Progenitor cell of endocrine pancreas (in vitro differentiated cells): ENCODE results near the gene MSI2. TPM values are rescaled to one million over a fixed set of nuclear protein-coding genes. Genes with fewer than 3 reads are reported as not detected.

Experiments used
- DNase-seq: peaks from one replicate; pipeline ENCODE4 v3.0.0; 2021; ENCODE audit warnings: low spot score; ENCODE audit not compliant: unreplicated experiment
- H3K27ac Mint-ChIP-seq: 2 replicates; pipeline ENCODE4 v1.8.0; 2021; ENCODE audit warnings: mild to moderate bottlenecking, moderate library complexity, mixed read lengths
- H3K27me3 Mint-ChIP-seq: 2 replicates; pipeline ENCODE4 v1.8.0; 2021; ENCODE audit warnings: mixed read lengths
- H3K36me3 Mint-ChIP-seq: 2 replicates; pipeline ENCODE4 v1.8.0; 2022; ENCODE audit warnings: mixed read lengths; ENCODE audit not compliant: insufficient read depth
- H3K4me1 Mint-ChIP-seq: 2 replicates; pipeline ENCODE4 v1.8.0; 2021; ENCODE audit warnings: low read depth, mixed read lengths
- H3K4me3 Mint-ChIP-seq: 2 replicates; pipeline ENCODE4 v1.8.0; 2021; ENCODE audit warnings: low read depth, mild to moderate bottlenecking, moderate library complexity, mixed read lengths
- H3K9me3 Mint-ChIP-seq: 2 replicates; pipeline ENCODE4 v1.8.0; 2021; ENCODE audit warnings: low read depth, mixed read lengths
- total RNA-seq: library from RNA; stranded (reverse); gene quantifications from 2 replicates; pipeline ENCODE4 v1.2.1, GENCODE V29; 2021
- TF ChIP-seq, protein P1 (sequence below): fragments of 200-600 bp; sonication (generic); IDR thresholded peaks from one replicate; pipeline ENCODE4 v1.5.0; 2021; ENCODE audit warnings: antibody characterized with exemption, mild to moderate bottlenecking; ENCODE audit not compliant: unreplicated experiment

The MSI2 gene
- total RNA-seq, 1 donor from 2014 or later = 164 TPM

DNA sequence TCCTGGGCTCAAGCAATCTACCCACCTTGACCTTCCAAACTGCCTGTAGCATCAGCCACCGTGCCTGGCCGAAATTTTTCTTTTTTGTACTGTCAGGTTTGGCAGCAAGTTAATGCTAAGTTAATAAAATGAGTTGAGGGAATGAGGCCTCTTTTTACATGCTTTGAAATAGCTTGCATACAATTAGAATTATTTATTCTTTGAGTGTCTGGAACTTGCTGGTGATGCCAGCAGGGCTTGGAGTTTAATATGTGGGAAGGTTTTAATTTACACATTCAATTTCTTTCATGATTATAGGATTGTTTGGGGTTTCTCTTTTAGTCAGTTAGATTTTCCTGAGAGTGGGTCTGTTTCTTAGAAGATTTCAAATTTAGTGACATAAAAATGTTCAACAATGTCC, 31.2 kb upstream of the MSI2 start:
- TF ChIP-seq, protein P1, sequence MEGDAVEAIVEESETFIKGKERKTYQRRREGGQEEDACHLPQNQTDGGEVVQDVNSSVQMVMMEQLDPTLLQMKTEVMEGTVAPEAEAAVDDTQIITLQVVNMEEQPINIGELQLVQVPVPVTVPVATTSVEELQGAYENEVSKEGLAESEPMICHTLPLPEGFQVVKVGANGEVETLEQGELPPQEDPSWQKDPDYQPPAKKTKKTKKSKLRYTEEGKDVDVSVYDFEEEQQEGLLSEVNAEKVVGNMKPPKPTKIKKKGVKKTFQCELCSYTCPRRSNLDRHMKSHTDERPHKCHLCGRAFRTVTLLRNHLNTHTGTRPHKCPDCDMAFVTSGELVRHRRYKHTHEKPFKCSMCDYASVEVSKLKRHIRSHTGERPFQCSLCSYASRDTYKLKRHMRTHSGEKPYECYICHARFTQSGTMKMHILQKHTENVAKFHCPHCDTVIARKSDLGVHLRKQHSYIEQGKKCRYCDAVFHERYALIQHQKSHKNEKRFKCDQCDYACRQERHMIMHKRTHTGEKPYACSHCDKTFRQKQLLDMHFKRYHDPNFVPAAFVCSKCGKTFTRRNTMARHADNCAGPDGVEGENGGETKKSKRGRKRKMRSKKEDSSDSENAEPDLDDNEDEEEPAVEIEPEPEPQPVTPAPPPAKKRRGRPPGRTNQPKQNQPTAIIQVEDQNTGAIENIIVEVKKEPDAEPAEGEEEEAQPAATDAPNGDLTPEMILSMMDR = no peak
- peaks cover 9% of the 10 kb centered on the region for H3K27me3 Mint-ChIP-seq
- DNase-seq = no peak
- H3K4me3 Mint-ChIP-seq = no peak overlapping the region
- H3K36me3 Mint-ChIP-seq = peaks cover 4% of the 10 kb centered on the region
- H3K9me3 Mint-ChIP-seq = peaks cover 17% of the 10 kb centered on the region
- H3K4me1 Mint-ChIP-seq = no peaks in the 10 kb centered on the region
- no peak overlapping the region for H3K27ac Mint-ChIP-seq

DNA sequence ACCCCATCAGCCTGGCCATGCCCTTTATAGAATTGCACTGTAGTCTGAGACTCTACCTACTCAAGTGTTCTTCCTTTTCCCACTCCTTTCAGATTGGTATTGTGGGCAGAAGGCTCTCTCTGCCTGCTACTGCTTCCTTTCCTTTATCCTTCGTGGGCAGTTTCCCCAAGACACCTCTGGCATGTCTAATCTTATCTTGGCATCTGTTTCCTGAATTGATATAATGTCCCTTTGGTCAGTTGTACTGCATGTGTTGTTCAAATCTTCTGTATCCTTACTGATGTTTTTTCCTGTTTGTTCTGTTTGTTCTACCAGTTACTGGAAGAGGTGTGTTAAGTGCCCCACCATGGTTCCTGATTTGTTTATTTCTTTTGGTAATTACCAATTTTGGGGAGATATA, 29.5 kb upstream of the MSI2 start:
- H3K4me3 Mint-ChIP-seq = no peak overlapping the region
- peaks cover 9% of the 10 kb centered on the region for H3K27me3 Mint-ChIP-seq
- TF ChIP-seq, protein P1 = no peak
- H3K36me3 Mint-ChIP-seq = peaks cover 3% of the 10 kb centered on the region
- peaks cover 9% of the 10 kb centered on the region for H3K9me3 Mint-ChIP-seq
- DNase-seq = no peak
- no peak overlapping the region for H3K27ac Mint-ChIP-seq
- no peaks in the 10 kb centered on the region for H3K4me1 Mint-ChIP-seq

DNA sequence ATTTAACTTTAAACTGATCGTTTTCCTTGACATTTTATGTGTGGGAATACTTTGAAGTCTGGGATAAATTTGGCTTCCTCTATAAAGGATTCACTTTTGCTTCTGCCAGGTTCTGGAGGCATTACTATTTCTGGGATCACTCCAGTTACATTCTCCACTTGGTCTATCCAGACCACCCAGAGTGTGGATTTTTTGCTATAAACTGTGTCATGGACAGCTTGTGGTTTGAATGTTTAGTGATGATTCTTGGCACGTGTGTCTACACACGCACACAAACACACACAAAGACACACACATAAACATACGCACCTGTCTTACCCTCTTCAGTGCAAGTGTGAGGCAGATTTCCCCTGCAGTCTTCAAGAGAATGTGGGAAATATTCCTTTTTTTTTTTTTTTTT, 27.4 kb upstream of the MSI2 start:
- no peaks in the 10 kb centered on the region for H3K36me3 Mint-ChIP-seq
- H3K9me3 Mint-ChIP-seq = peaks cover 5% of the 10 kb centered on the region
- H3K4me1 Mint-ChIP-seq = no peaks in the 10 kb centered on the region
- H3K27ac Mint-ChIP-seq = no peak overlapping the region
- H3K4me3 Mint-ChIP-seq = no peak overlapping the region
- peaks cover 16% of the 10 kb centered on the region for H3K27me3 Mint-ChIP-seq
- TF ChIP-seq, protein P1 = no peak
- DNase-seq = no peak

DNA sequence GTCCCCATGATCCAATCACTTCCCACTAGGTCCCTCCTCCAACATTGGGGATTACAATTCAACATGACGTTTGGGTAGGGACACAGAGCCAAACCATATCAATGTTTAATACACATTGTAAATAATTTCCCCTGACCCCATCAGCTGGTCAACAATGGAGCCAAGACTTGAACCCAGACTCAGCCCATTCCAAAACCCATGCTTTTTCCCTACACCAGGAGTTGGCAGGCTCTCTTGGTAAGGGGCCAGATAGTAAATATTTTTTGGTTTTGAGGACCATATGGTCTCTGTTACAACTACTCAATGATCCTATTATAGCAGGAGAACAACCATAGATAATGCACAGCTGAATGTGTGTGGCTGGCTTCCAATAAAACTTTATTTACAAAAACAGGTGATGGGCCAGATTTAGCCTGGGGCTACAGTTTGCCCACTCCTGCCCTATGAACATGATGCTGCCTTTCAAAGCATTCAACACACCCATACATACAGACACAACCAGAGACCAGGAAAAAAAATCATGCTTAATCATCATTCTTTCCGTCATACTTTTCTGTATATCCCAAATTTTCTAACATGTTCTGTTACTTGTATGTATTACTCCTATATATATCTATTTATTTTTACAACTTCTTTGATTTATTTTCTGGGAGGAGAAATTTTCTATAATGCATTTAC, 22.1 kb upstream of the MSI2 start:
- no peaks in the 10 kb centered on the region for H3K9me3 Mint-ChIP-seq
- no peak for DNase-seq
- no peak overlapping the region for H3K27ac Mint-ChIP-seq
- peaks cover 17% of the 10 kb centered on the region for H3K27me3 Mint-ChIP-seq
- no peaks in the 10 kb centered on the region for H3K36me3 Mint-ChIP-seq
- H3K4me3 Mint-ChIP-seq = no peak overlapping the region
- TF ChIP-seq, protein P1 = no peak
- H3K4me1 Mint-ChIP-seq = no peaks in the 10 kb centered on the region

DNA sequence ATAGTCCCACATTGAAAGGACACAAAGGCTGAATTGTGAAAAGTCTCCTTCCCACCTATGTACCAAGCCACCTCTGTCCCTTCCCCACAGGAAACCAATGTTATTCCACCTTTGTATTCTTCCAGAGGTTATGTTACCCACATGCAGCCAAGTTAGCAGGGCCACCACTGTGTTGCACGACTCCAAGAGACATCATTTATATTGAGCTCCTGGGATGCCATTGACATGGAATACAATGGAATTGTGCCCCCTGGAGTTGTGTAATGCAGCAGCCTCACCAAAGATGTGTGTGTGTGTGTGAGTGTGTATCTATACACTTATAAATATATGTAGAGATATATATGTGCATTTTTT, 21.6 kb upstream of the MSI2 start:
- no peaks in the 10 kb centered on the region for H3K4me1 Mint-ChIP-seq
- DNase-seq = no peak
- no peak overlapping the region for H3K27ac Mint-ChIP-seq
- H3K4me3 Mint-ChIP-seq = no peak overlapping the region
- TF ChIP-seq, protein P1 = no peak
- no peaks in the 10 kb centered on the region for H3K36me3 Mint-ChIP-seq
- H3K27me3 Mint-ChIP-seq = peaks cover 17% of the 10 kb centered on the region
- no peaks in the 10 kb centered on the region for H3K9me3 Mint-ChIP-seq
